ENCODE results near the gene OR6V1.

DNA sequence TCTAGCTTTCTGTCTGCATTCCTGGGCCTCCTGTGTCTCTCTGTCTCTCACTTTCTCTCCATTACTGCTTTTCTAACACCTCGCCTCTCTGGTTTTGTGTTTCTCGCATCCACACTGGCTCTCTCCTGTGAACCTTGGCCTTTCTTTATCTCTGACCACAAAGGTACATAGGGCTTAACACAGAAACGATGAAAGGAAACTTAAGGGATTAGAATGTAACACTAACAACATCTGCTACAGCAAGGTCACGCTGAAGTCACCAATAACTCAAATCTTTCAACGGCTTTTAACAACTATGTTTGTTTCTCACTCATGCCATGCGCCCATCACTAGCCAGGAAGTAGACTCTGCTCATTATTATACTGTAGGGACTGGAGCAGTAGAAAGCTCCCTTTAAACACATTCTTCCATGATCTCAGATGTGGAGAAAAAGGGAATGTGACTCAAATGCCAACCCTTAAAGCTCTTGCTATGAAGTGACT lies 9.3 kb upstream of the OR6V1 start:
- no peak for TF ChIP-seq POLR2AphosphoS5 (IDR thresholded peaks at IDR 0.05; ENCODE audit: low read depth, low read length)
- no peak for TF ChIP-seq POLR2A (IDR thresholded peaks at IDR 0.05; ENCODE audit: low read depth, low read length)
- peak; percentile 83 for TF ChIP-seq SPI1 (IDR thresholded peaks at IDR 0.05; ENCODE audit: low read depth, low read length)
- no peak for TF ChIP-seq POU2F2 (IDR thresholded peaks at IDR 0.05; ENCODE audit: low read depth, low read length)
